GM23338 (cell line): ENCODE results near the gene CHCHD3. TPM values are rescaled to one million over a fixed set of nuclear protein-coding genes. Genes with fewer than 3 reads are reported as not detected.

Source experiments
- ATAC-seq: fragments of 200-7000 bp; cut with Tn5 transposase; 3 replicates; pipeline ENCODE4 v1.9.1; 2020
- DNase-seq: peaks from one replicate; pipeline ENCODE4 v3.0.0-alpha.2; 2015; ENCODE audit warnings: low spot score
- H2AFZ ChIP-seq: fragments of 200-600 bp; sonication (generic); 2 replicates; pipeline ENCODE4 v1.8.0; 2016; ENCODE audit warnings: antibody characterized with exemption, mild to moderate bottlenecking, moderate library complexity
- H3F3A ChIP-seq: fragments of 200-600 bp; sonication (generic); replicated peaks from 2 replicates; pipeline ENCODE4 v1.8.0; 2017; ENCODE audit warnings: antibody characterized with exemption, mixed run types, low read depth
- H3K27ac ChIP-seq: fragments of 200-600 bp; sonication (generic); 2 replicates; pipeline ENCODE4 v1.6.1; 2016; ENCODE audit warnings: low read depth
- H3K27me3 ChIP-seq: fragments of 200-600 bp; sonication (generic); 2 replicates; pipeline ENCODE4 v1.8.0; 2016; ENCODE audit warnings: mild to moderate bottlenecking, mixed run types, moderate library complexity; ENCODE audit not compliant: insufficient read depth
- H3K36me3 ChIP-seq: fragments of 200-600 bp; sonication (generic); 2 replicates; pipeline ENCODE4 v1.8.0; 2016; ENCODE audit warnings: mild to moderate bottlenecking; ENCODE audit not compliant: insufficient read depth
- H3K4me1 ChIP-seq: fragments of 200-600 bp; sonication (generic); 2 replicates; pipeline ENCODE4 v1.8.0; 2016; ENCODE audit warnings: mild to moderate bottlenecking, moderate library complexity; ENCODE audit not compliant: insufficient read depth
- H3K4me2 ChIP-seq: fragments of 200-600 bp; sonication (generic); 2 replicates; pipeline ENCODE4 v1.7.1; 2017; ENCODE audit warnings: mixed run types
- H3K4me3 ChIP-seq: fragments of 200-600 bp; sonication (generic); 2 replicates; pipeline ENCODE4 v1.6.1; 2016; ENCODE audit warnings: mixed run types
- H3K79me2 ChIP-seq: fragments of 200-600 bp; sonication (generic); replicated peaks from 2 replicates; pipeline ENCODE4 v1.8.0; 2017; ENCODE audit warnings: mild to moderate bottlenecking; ENCODE audit not compliant: insufficient read depth
- H3K9me2 ChIP-seq: fragments of 200-600 bp; sonication (generic); 2 replicates; pipeline ENCODE4 v1.8.0; 2017; ENCODE audit not compliant: insufficient read depth
- H4K20me1 ChIP-seq: fragments of 200-600 bp; sonication (generic); replicated peaks from 2 replicates; pipeline ENCODE4 v1.8.0; 2017; ENCODE audit warnings: mild to moderate bottlenecking; ENCODE audit not compliant: insufficient read depth
- H3K27ac Mint-ChIP-seq: 2 replicates; pipeline ENCODE4 v1.8.0; 2020; ENCODE audit warnings: inconsistent platforms, mild to moderate bottlenecking, moderate library complexity, mixed read lengths
- H3K27me3 Mint-ChIP-seq: 3 replicates; pipeline ENCODE4 v1.8.0; 2022; ENCODE audit warnings: low read depth, mild to moderate bottlenecking, moderate library complexity, mixed read lengths, inconsistent platforms; ENCODE audit not compliant: insufficient read depth, poor library complexity
- H3K36me3 Mint-ChIP-seq: 3 replicates; pipeline ENCODE4 v1.8.0; 2021; ENCODE audit warnings: low read depth, mild to moderate bottlenecking, inconsistent platforms, moderate library complexity, mixed read lengths
- H3K4me1 Mint-ChIP-seq: 3 replicates; pipeline ENCODE4 v1.8.0; 2020; ENCODE audit warnings: mild to moderate bottlenecking, inconsistent platforms, mixed read lengths
- H3K4me3 Mint-ChIP-seq: 3 replicates; pipeline ENCODE4 v1.8.0; 2021; ENCODE audit warnings: moderate library complexity, mild to moderate bottlenecking, inconsistent platforms, mixed read lengths
- H3K9me3 Mint-ChIP-seq: 3 replicates; pipeline ENCODE4 v1.8.0; 2020; ENCODE audit warnings: moderate library complexity, mild to moderate bottlenecking, inconsistent platforms, mixed read lengths
- CREB1 ChIP-seq: fragments of 250-450 bp; sonication (Bioruptor Pico); IDR thresholded peaks from 2 replicates; pipeline ENCODE4 v1.5.0; 2020; ENCODE audit warnings: low read depth, mild to moderate bottlenecking, moderate library complexity
- EZH2 ChIP-seq: fragments of 200-600 bp; sonication (generic); IDR thresholded peaks from one replicate; pipeline ENCODE4 v1.8.0; 2017; ENCODE audit warnings: antibody characterized with exemption, mild to moderate bottlenecking, low read depth; ENCODE audit not compliant: unreplicated experiment
- JUNB ChIP-seq: IDR thresholded peaks from one replicate; pipeline ENCODE4 v1.6.1; 2016; ENCODE audit warnings: antibody characterized with exemption; ENCODE audit not compliant: unreplicated experiment
- NANOG ChIP-seq: IDR thresholded peaks from 2 replicates; pipeline ENCODE4 v1.6.1; 2016; ENCODE audit warnings: antibody characterized with exemption, borderline replicate concordance
- POLR2AphosphoS5 ChIP-seq: IDR thresholded peaks from 2 replicates; pipeline ENCODE4 v1.6.1; 2016; ENCODE audit warnings: antibody characterized with exemption, low read depth
- STAT1 ChIP-seq: IDR thresholded peaks from one replicate; pipeline ENCODE4 v1.6.1; 2016; ENCODE audit warnings: antibody characterized with exemption; ENCODE audit not compliant: unreplicated experiment
- ZNF331 ChIP-seq: fragments of 250-450 bp; sonication (Bioruptor Pico); IDR thresholded peaks from 2 replicates; pipeline ENCODE4 v1.5.0; 2020; ENCODE audit warnings: low read depth, mild to moderate bottlenecking, moderate library complexity
- polyA plus RNA-seq: library from polyadenylated mRNA; unstranded; fragments of >200 nt; fragmentation: Nextera tagmentation; extraction: Ambion mirVana; gene quantifications from 2 replicates; pipeline ENCODE4 v1.2.1, GENCODE V29; 2016
- total RNA-seq: library from RNA; depleted of rRNA; stranded (reverse); fragments of >200 nt; shearing (Covaris generic); gene quantifications from 2 replicates; pipeline ENCODE4 v1.2.3, GENCODE V29; 2014
- TF ChIP-seq, protein P1 (sequence below): IDR thresholded peaks from 2 replicates; pipeline ENCODE4 v1.6.1; 2016; ENCODE audit warnings: antibody characterized with exemption
- TF ChIP-seq, protein P2 (sequence below), 2 experiments: fragments of 200-600 bp in 1 of 2; sonication (generic) in 1 of 2; conservative IDR thresholded peaks; 2 replicates each; pipeline versions ENCODE4 v1.5.1 to v1.6.1; 2016 to 2017; ENCODE audit warnings: antibody characterized with exemption in 2 of 2, low read depth in 2 of 2, mild to moderate bottlenecking in 2 of 2, moderate library complexity in 1 of 2
- TF ChIP-seq, protein P3 (sequence below): fragments of 250-450 bp; sonication (Bioruptor Pico); IDR thresholded peaks from 2 replicates; pipeline ENCODE4 v1.5.0; 2020; ENCODE audit warnings: mild to moderate bottlenecking, moderate library complexity

CHCHD3 gene
- total and polyA plus RNA-seq, 2 experiments from 2014 or later, result 107 to 131 TPM

DNA sequence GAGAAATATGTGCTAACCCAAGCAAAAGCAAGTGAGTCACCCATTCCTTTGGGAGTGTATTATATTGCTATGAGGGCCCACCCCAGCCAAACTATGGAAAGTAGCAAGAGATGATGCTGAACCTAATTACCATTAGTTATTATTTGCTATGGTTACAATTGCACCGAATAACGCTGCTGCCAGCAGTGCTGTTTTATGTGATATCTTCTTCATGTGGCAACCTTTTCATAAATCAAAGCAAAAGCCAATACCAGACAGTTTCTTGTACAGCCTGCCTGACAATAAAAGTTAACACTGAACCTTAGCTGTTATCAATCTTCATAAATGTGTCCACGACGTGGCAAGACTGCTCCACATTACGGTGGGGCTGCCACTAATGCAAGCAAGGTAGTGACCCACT, 263.9 kb downstream of the CHCHD3 start:
- Mint-ChIP-seq H3K27me3 (no peaks in the 10 kb centered on the region), H3K36me3 (no peaks in the 10 kb centered on the region; the same call in 2 of the 3 replicates), H3K9me3 (no peaks in the 10 kb centered on the region), H3K4me1 (peaks cover 19% of the 10 kb centered on the region), H3K4me3 (no peak overlapping the region), H3K27ac (no peak overlapping the region)
- Histone ChIP-seq H3K36me3 (no peaks in the 10 kb centered on the region), H3F3A (no peaks in the 10 kb centered on the region), H3K4me3 (no peak overlapping the region), H3K27me3 (no peaks in the 10 kb centered on the region), H3K9me2 (peaks cover 2% of the 10 kb centered on the region; the same call in 1 of the 2 replicates), H3K27ac (no peak overlapping the region), H2AFZ (no peak overlapping the region), H3K79me2 (0 out of 2 replicates have a peak, but pooled peaks cover 5% of the 10 kb centered on the region), H4K20me1 (no peaks in the 10 kb centered on the region; the same call in 1 of the 2 replicates), H3K4me2 (no peak overlapping the region), H3K4me1 (no peaks in the 10 kb centered on the region; the same call in 1 of the 2 replicates)
- no peak for DNase-seq
- no peak for ATAC-seq
- TF ChIP-seq, protein P1, sequence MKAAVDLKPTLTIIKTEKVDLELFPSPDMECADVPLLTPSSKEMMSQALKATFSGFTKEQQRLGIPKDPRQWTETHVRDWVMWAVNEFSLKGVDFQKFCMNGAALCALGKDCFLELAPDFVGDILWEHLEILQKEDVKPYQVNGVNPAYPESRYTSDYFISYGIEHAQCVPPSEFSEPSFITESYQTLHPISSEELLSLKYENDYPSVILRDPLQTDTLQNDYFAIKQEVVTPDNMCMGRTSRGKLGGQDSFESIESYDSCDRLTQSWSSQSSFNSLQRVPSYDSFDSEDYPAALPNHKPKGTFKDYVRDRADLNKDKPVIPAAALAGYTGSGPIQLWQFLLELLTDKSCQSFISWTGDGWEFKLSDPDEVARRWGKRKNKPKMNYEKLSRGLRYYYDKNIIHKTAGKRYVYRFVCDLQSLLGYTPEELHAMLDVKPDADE, result no peak
- TF ChIP-seq, protein P2, sequence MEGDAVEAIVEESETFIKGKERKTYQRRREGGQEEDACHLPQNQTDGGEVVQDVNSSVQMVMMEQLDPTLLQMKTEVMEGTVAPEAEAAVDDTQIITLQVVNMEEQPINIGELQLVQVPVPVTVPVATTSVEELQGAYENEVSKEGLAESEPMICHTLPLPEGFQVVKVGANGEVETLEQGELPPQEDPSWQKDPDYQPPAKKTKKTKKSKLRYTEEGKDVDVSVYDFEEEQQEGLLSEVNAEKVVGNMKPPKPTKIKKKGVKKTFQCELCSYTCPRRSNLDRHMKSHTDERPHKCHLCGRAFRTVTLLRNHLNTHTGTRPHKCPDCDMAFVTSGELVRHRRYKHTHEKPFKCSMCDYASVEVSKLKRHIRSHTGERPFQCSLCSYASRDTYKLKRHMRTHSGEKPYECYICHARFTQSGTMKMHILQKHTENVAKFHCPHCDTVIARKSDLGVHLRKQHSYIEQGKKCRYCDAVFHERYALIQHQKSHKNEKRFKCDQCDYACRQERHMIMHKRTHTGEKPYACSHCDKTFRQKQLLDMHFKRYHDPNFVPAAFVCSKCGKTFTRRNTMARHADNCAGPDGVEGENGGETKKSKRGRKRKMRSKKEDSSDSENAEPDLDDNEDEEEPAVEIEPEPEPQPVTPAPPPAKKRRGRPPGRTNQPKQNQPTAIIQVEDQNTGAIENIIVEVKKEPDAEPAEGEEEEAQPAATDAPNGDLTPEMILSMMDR (conservative IDR thresholded peaks at IDR 0.05; ENCODE audit: low read depth in 2 of 2), result no peak
- TF ChIP-seq EZH2, result no peak

DNA sequence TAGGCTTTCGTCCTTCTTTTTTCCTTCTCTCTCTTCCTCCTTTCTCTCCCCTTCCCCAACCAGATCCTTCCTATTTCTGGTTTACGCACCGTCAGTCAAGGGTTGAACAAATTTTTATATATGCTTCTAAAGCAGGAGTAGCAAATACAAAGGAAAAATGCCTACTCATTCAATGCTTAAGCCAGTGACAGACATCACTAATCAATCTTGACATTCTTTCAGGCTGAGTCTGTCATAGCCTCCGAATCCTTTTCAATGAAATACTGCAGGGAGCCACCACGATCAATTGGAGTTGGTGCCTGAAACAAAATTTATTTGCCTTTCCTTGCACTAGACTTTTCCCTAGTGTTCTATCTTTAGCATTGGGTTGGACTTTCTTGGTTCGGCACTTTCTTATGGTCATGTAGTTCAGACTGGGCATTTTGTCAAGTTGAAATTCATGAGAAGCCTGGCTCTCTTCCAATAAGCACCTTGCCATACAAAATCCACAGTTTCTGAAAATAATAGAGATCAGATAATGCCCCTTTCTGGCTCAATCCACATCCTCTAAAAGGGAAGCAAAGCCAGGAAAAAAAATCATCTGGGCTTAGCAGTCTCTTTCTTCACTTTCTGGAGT, 266.1 kb downstream of the CHCHD3 start:
- Mint-ChIP-seq H3K4me3 (no peak overlapping the region), H3K27me3 (no peaks in the 10 kb centered on the region), H3K9me3 (no peaks in the 10 kb centered on the region), H3K36me3 (peaks cover 5% of the 10 kb centered on the region; the same call in 1 of the 3 replicates), H3K27ac (peak overlapping the region; percentile 95), H3K4me1 (peaks cover 19% of the 10 kb centered on the region)
- Histone ChIP-seq H2AFZ (no peak overlapping the region), H3F3A (no peaks in the 10 kb centered on the region), H3K79me2 (0 out of 2 replicates have a peak, but pooled peaks cover 5% of the 10 kb centered on the region), H4K20me1 (no peaks in the 10 kb centered on the region; the same call in 1 of the 2 replicates), H3K9me2 (peaks cover 9% of the 10 kb centered on the region; the same call in 1 of the 2 replicates), H3K4me1 (no peaks in the 10 kb centered on the region; the same call in 1 of the 2 replicates), H3K27ac (no peak overlapping the region), H3K4me2 (no peak overlapping the region), H3K36me3 (no peaks in the 10 kb centered on the region), H3K4me3 (no peak overlapping the region), H3K27me3 (no peaks in the 10 kb centered on the region)
- TF ChIP-seq, protein P3, sequence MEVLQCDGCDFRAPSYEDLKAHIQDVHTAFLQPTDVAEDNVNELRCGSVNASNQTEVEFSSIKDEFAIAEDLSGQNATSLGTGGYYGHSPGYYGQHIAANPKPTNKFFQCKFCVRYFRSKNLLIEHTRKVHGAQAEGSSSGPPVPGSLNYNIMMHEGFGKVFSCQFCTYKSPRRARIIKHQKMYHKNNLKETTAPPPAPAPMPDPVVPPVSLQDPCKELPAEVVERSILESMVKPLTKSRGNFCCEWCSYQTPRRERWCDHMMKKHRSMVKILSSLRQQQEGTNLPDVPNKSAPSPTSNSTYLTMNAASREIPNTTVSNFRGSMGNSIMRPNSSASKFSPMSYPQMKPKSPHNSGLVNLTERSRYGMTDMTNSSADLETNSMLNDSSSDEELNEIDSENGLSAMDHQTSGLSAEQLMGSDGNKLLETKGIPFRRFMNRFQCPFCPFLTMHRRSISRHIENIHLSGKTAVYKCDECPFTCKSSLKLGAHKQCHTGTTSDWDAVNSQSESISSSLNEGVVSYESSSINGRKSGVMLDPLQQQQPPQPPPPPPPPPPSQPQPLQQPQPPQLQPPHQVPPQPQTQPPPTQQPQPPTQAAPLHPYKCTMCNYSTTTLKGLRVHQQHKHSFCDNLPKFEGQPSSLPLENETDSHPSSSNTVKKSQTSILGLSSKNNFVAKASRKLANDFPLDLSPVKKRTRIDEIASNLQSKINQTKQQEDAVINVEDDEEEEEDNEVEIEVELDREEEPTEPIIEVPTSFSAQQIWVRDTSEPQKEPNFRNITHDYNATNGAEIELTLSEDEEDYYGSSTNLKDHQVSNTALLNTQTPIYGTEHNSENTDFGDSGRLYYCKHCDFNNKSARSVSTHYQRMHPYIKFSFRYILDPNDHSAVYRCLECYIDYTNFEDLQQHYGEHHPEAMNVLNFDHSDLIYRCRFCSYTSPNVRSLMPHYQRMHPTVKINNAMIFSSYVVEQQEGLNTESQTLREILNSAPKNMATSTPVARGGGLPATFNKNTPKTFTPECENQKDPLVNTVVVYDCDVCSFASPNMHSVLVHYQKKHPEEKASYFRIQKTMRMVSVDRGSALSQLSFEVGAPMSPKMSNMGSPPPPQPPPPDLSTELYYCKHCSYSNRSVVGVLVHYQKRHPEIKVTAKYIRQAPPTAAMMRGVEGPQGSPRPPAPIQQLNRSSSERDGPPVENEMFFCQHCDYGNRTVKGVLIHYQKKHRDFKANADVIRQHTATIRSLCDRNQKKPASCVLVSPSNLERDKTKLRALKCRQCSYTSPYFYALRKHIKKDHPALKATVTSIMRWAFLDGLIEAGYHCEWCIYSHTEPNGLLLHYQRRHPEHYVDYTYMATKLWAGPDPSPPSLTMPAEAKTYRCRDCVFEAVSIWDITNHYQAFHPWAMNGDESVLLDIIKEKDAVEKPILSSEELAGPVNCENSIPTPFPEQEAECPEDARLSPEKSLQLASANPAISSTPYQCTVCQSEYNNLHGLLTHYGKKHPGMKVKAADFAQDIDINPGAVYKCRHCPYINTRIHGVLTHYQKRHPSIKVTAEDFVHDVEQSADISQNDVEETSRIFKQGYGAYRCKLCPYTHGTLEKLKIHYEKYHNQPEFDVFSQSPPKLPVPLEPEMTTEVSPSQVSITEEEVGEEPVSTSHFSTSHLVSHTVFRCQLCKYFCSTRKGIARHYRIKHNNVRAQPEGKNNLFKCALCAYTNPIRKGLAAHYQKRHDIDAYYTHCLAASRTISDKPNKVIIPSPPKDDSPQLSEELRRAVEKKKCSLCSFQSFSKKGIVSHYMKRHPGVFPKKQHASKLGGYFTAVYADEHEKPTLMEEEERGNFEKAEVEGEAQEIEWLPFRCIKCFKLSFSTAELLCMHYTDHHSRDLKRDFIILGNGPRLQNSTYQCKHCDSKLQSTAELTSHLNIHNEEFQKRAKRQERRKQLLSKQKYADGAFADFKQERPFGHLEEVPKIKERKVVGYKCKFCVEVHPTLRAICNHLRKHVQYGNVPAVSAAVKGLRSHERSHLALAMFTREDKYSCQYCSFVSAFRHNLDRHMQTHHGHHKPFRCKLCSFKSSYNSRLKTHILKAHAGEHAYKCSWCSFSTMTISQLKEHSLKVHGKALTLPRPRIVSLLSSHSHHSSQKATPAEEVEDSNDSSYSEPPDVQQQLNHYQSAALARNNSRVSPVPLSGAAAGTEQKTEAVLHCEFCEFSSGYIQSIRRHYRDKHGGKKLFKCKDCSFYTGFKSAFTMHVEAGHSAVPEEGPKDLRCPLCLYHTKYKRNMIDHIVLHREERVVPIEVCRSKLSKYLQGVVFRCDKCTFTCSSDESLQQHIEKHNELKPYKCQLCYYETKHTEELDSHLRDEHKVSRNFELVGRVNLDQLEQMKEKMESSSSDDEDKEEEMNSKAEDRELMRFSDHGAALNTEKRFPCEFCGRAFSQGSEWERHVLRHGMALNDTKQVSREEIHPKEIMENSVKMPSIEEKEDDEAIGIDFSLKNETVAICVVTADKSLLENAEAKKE (CRISPR knock-in tag), result no peak
- no peak for TF ChIP-seq CREB1 (CRISPR knock-in tag)
- TF ChIP-seq STAT1, result no peak
- TF ChIP-seq NANOG, result no peak
- TF ChIP-seq, protein P2 (conservative IDR thresholded peaks at IDR 0.05; ENCODE audit: low read depth in 2 of 2), result no peak
- no peak for TF ChIP-seq JUNB
- TF ChIP-seq POLR2AphosphoS5, result no peak
- TF ChIP-seq ZNF331 (CRISPR knock-in tag), result no peak
- DNase-seq (peak; percentile 22), ATAC-seq (no peak)
